GM19351 (cell line): ENCODE measurements around the gene SLC44A1.

ENCODE experiments used
- ATAC-seq: cut with Tn5 transposase; IDR thresholded peaks from one replicate; pipeline ENCODE4 v1.9.1; 2021; ENCODE audit warnings: mild to moderate bottlenecking, moderate library complexity; ENCODE audit not compliant: unreplicated experiment

The SLC44A1 gene

DNA sequence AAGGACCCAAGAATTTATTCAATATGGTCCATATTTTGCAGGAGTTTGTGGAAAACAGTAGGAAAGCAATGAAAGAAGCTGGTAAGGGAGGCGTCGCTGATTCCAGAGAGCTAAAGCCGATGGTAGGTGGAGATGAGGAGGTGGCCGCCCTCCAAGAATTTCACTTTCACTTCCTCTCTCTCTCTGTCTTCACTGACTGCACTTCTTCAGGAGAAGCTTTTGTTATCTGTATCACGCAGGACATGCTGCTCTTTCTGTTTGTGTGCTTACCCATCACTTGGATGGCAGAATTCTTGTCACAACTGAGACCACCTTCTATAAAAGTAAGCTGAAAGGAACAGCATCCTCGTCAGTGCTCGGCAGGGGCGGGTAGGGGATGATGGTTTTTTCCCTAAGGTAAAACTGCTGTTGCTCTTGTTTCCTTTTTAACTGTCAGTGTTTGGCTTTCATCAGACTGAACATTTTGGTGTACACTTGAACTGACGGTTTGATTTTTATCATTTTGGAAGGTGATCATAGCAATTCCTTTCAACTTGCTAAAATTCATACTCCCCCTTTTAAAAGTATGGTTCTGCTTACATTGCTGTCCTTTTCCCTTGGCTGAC is 141.0 kb downstream of the SLC44A1 start:
- ATAC-seq, result peak; percentile 100

DNA sequence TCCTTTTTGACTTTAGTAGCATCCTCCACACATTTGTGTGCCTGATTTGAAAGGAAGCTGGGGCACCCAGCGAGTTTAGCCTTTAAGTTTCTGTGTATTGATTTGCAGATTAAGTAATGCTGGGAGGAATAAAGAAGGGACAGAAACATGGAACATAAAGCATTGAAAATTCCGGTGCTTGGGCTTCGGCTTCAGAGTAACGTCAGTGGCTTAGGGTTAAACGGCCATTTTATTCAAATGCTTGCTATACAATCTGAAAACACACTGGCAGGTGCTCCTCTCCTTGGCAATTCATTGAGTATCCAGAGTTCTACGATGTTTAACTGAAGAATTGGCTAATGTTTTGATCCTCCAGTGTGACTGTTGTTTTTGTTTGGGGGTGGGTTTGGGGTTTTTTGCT is 145.3 kb downstream of the SLC44A1 start:
- ATAC-seq, result no peak

DNA sequence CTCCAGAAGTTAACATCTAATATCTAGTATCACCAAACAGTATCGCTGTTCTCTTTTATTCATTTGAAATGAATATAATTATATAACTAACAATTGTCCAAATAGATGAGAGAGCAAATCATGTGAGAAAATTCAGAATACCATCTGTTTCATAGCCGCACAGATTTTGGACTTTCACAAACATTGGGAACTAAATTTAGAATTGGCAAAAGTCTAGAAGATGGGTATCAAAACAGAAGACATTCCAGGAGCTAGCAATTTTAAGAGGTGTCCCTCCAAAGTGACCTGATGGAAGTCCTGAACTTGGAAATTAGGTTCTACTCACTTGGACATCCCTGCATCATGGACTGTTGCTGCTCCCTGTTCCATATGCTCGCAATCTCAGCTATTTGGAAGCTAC is 146.4 kb downstream of the SLC44A1 start:
- no peak for ATAC-seq

DNA sequence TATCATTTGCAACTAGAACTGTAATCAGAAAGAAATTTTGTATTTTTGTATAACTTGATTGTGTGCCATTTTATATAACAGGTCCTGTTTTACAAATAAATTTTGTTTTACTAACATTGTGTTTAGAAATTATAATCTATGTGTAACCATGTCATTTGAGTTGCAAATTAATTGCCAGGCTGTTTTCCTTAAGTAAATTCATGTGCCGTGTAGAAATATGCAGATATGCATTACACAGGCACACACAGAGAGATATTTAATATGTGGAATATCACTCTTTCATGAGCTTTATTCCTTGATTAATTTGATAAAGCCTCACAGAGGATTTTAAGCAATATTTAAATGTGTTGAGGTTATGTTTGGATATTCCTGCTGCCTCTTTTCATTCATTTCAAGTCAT is 146.8 kb downstream of the SLC44A1 start:
- no peak for ATAC-seq

DNA sequence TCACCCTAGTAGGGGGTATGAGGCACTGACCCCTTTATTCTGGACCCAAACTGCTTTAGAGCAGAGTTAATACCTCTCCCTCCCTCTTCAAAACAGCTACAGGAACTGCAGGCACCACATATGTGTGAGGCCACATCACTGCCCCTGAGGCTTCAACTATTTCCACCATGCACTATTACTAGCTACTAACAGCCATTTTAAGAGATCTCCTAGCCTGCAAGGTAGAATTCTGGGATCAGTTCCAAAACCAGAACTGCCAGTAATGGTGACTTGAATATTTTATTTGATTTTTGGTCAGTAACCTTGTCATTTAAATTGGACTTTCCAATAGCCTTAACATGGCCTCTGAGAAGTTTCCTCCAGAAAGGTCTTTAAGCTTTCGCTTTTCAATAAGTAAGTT is 148.1 kb downstream of the SLC44A1 start:
- no peak for ATAC-seq

DNA sequence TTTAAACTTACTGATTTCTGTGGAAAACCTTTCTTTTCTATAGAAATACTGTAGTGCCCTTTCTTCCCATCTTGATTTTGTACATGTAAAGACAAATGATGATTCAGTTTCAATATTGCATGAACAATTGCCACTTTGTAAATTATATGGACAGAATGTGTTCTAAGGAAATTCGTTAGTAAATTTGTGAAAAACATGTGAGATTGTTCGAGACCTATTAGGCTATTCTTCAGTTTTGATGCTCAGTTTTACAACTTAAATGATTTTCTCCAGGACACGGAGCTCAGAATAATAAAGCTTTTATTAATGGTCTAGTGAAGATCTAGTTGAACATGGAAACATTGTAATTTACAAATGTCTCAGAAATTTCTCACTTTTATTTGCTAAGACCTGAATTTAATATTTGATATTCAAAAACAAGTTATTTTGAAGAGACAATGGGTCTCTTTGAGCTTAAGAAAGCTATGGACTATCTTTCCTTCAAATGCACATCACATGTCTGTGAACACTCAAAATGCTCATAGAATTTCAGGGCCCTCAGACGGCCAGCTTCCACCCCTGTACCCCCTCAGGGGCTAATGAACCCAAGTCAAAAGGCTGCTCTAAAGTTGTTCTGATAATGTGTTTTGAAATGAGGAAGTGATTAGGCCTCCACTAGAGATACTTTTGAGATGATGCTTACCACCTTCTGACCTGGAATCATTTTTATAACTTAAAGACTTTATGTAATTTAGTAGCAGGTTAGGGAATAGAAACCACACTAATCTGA is 149.3 kb downstream of the SLC44A1 start:
- ATAC-seq, result no peak

DNA sequence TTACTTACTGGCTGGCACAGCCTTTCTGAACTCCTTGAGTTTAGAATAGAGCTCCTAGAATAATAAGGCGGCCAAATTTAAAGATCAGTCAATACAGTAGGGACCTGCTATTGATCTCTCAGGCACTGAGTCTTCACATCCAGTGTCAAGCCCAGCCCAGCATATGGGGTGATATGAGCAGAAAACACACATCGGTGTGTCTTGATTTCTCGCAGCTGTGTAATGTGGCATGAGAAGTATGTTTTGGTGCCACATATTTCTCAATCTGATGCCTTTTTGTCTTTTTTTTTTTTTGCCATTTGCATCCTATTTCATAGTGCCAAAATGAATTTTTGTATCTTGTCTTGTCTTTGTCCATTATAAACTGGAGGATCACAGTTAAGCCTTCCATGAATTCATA is 152.0 kb downstream of the SLC44A1 start:
- ATAC-seq, result no peak

DNA sequence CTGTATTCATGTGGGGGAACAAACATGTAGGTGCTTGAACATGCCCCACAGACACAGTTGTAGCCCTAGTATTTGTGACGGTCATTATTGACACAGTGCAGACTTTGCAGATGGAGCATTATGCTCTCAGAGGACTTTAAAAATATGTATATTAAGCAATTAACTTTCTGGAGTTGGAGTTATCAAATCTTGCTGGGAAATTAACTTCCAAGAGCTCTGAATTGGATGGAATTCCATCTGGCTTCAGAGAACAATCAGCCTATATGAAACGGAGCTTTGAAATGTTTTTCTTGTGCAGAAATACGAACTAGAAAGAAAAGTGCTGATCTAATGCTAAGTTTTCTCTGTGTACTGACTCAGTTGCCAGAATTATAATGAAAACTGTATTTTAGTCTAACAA is 152.4 kb downstream of the SLC44A1 start:
- no peak for ATAC-seq

DNA sequence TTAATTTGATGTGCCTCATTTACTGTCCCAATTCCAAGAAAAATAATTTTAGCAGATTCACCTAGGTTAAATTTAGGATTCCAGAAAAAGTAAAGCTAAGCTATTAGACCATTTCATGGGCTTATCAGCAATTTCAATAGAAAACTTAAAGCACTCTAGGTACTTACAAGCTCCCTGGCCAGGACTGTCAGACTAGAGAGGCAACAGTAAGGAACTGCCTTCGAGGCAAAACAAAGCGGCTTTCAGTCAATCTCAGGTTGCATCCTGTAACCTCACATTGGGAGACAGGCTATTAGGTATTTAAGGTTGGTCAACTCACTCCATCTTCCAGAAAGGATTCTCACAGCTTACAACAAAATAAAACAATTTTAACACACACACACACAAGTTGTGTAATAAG is 154.7 kb downstream of the SLC44A1 start:
- ATAC-seq, result no peak

DNA sequence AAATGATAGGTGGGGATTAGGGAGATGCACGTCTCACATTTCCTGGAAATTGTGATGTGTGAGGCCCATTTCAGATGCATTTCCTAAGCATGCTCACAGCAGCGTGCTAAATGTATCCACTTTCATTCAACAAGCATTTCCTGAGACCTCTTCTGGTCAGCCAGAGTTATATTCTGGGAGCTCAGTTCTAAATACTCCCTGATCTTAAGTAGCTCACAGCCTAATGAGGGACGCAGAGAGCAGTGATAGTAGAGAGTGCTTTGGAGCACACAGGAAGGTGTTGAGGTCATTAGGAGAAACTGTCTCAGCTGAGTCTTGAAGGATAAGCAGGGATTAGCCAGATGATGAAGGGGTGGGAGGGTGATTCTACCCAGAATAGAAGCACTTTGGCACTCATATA is 157.2 kb downstream of the SLC44A1 start:
- no peak for ATAC-seq

DNA sequence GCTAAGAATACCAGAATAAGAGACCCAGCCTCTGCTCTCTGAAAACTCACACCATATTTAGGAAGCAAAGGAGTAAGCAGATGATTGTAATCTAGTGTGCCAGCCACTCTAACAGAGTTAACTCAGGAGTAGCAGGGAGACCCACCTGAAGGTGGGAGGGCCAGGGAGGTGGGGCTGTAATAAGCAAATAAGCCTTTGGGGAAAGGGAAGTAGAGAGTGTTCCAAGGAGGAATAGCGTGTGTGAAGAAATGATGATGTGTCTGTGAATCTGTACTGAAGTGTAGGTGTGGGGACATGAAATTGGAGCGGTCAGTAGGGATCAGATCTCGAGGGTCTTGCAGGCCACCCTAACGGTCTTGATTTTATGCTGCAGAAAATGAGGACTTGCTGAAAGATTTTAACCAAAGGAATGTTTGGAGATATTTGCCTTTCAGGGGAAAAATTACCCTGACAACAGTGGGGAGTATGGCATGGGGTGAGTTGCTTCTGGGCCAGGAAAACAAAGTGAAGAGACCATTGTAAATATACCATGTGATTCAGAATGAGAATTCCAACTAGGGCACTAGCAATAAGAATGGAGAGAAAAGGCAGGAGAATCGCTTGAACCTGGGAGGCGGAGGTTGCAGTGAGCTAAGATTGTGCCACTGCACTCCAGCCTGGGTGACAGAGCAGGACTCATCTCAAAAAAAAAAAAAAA is 159.2 kb downstream of the SLC44A1 start:
- no peak for ATAC-seq

DNA sequence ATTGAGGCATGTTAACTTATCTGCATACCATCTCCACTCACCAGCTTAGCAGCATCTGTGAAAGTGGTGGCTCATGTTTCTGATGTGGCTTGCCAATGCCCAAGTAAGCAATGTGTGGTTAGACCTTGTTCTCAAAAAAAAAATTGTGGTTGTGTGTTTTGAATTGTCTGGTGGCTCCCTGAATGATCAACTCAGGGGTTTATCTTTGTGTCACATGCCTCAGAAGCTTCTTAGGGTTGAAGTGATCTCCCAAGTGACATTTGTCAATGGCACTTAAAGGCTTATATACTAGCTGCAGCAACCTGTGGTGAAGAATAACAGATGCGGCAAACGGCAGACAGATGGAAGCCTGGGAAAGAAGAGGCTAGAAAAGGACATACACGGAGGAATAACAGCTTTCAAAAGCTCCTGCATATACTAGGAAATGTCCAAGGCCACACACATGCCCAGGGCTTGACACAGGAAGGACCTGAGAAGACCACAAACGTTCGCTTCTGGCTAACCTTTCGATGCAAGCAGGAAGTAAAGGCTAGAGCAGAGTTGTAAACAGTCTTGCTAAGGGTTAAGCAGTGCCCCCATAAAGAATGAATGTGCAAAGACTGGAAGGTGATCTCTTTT is 161.2 kb downstream of the SLC44A1 start:
- ATAC-seq, result peak; percentile 83

DNA sequence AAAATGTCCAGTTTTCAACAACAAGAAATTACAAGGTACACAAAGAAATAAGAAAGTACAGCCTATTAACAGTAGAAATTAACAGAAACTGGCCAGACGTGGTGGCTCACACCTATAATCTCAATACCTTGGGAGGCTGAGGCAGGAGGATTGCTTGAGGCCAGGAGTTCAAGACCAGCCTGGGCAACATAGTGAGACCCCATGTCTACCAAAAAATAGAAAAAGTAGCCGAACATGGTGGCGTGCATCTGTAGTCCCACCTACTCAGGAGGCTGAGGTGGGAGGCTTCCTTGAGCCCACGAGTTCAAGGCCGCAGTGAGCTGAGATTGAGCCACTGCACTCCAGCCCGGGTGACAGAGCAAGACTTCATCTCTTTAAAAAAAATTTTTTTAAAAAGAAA is 161.9 kb downstream of the SLC44A1 start:
- ATAC-seq, result no peak

DNA sequence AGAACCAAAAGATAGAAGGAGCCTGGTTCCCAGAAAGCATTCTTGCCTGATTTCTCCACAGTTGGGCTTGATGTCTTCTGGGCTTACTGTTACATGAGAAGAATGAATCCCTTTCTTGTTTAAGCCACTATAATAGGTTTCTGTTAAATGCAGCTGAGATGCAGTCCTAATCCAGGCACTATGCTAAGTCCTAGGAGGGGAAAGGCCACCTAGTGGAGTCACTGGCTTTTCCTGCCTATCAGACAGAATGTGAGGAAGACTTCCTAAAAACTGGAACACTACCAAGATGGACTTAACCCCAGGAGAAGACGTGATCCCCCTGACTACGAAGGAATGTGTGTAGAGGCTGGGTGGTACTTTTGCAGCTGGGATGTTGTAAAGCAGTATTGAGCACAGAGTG is 169.1 kb downstream of the SLC44A1 start:
- no peak for ATAC-seq

DNA sequence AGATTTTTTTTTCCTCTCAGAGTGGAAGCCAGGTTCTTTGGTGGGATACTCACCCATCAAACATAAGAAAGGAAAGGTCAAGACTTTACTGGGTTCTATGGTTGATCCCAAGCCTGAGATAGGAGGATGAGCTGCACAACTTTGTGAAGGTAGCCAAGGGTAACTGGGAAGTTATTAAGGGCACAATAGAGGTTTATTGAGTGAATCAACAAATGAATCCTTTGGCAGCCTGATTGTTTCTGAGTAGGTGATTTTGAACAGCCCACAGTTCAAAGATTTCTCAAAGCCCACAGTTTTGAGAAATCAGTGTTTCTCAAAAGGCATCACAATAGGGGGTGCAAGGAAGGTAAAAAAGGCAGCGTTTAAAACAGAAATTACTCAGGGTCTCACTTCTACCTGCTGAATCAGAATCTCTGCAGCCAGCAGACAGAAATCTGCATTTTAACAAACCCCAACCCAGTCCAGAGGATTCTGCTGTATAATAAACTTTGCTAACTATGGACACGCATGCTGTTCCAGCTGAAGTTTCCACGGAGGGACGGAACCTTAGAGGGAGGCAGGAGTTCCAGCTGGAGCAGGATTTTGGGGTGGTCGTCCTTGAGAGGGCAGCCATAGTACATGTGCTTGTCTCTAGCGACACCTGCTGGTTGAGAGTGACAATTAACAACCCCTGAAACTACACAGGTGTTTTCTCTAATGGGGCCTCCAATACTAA is 170.7 kb downstream of the SLC44A1 start:
- ATAC-seq, result peak; percentile 82

DNA sequence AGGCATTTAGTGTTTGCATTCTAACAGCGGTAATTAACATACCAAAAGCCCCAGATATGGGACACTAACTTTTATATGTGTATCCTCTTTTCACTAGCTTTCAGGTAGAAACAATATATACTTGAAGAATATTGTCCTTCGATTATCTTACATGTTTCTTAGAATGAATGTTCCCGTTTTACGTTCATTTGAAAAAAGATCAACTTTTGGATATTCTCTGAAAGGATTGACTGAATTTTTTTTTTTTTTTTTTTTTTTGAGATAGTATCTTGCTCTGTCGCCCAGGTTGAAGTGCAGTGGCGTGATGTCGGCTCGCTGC is 171.2 kb downstream of the SLC44A1 start:
- ATAC-seq, result no peak

DNA sequence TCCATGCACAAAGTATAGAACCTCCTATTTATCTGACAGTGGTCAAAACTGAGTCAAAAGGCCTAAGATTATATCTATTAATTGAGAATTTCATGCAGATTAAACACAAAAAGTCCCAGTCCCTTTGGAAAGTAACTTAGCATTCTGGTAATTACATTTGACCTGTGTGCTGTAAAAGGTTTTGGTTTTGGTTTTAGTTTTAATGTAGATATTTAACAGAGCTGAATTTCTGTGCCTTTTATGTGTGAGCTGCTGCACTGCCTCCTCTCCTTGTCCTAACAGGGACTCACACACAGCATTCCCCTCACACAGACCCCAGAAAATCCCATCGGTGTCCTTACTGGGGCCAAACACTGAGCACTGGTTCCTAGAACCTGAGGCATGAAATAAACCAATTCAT is 172.4 kb downstream of the SLC44A1 start:
- peak; percentile 71 for ATAC-seq

DNA sequence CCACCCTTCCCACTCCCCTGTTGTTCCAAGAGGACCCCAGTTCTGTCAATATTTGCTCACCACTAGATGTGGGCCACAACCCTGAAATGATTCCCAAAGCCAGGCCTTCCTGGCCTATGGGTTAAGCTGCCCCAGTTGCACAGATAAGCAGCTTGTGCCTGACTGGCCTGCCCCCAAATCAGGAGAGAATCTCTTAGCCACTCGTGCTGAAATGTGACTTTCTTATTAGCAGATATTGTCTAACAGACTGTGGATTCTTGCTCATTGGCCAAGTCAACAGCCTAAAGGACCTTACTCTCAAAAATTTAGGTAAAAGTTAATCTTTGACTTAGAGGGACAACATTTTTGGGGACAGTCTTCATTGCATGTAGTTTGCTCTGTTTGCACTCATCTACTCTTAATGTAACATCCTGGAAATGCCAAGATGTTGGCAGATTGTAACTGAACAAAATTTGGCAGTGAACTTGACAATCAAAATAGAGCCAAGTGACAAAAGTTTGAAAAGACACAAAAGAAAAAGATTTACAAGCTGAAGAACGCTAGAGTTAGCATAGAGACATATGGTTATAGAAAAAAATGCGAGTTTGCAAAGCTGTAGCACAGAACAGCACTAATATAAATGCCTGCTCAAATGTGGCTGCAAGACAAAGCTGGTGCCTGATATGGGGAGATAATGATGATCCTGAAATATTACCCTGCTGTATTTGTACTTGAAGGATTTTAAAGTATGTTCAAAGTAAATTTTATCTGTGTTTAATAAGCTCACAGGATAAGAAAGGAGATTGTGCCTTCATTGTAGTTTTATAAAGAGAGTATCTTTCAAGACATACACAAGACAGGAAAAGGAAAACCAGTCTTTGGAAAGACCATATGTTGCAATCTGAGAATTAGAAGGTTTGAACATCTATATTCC is 174.4 kb downstream of the SLC44A1 start:
- no peak for ATAC-seq

DNA sequence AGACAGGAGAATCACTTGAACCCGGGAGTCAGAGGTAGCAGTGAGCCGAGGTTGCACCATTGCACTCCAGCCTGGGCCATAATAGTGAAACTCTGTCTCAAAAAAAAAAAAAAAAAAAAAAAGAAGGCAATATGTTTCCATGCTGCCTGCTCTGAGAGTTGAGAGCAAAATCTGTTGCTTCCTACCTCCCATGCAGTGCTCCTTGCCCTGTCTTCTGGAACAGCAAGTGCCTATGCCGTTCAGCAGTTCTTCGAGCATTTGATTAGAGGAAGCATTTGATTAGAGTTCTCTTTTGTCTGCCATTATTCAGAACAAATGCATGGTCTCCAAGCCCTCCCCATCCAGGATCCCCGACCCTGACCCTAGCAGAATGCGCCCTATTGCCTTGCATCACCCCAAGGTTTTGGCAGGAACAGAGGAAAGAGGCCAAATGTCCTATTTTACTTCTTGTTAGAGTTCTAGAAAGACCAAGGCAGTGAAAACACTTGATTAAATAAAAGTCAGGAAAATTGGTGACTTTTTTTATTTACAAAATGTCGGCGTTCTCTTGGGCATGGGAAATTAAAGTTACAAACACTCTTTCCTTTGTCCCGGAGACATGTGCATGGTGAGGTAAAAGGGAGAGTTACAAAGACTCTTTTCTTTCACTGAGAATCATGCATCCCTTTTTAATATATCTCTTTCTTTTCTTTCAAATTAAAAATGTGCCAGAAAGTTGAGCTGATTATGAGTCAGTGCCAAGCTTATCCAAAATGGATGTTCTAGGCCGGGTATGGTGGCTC is 175.6 kb downstream of the SLC44A1 start:
- ATAC-seq, result no peak
